OCI-LY7 (cell line): ENCODE measurements around the gene CDK14.

Source experiments
- EZH2phosphoT487 ChIP-seq: fragments of 200-600 bp; sonication (generic); IDR thresholded peaks from 2 replicates; pipeline ENCODE4 v1.6.1; 2018; ENCODE audit warnings: low read depth, borderline replicate concordance, mild to moderate bottlenecking, mixed run types, antibody characterized with exemption, low read length, moderate library complexity, mixed read lengths
- TF ChIP-seq, protein P1 (sequence below): fragments of 200-600 bp; sonication (generic); conservative IDR thresholded peaks from 2 replicates; pipeline ENCODE4 v1.5.1; 2014; ENCODE audit warnings: mild to moderate bottlenecking, antibody characterized with exemption, low read length, moderate library complexity, mixed read lengths

DNA sequence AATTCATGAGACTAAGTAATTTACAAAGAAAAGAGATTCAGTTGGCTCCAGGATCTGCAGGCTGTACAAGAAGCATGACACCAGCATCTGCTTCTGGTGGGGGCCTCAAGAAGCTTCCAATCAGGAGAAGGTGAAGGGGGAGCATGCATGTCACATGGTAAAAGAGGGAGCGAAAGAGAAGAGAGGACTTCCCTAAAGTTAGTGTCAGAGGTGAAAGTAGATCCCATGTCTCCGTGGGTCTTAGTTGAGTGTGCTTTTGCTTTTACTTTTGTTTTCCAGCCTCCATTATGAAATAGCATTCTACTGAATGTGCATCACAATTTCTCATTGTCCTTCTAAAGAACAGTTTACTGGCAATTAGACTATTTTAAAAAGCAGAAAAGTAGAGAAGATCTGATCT, 454.6 kb downstream of the CDK14 start:
- TF ChIP-seq, protein P1, sequence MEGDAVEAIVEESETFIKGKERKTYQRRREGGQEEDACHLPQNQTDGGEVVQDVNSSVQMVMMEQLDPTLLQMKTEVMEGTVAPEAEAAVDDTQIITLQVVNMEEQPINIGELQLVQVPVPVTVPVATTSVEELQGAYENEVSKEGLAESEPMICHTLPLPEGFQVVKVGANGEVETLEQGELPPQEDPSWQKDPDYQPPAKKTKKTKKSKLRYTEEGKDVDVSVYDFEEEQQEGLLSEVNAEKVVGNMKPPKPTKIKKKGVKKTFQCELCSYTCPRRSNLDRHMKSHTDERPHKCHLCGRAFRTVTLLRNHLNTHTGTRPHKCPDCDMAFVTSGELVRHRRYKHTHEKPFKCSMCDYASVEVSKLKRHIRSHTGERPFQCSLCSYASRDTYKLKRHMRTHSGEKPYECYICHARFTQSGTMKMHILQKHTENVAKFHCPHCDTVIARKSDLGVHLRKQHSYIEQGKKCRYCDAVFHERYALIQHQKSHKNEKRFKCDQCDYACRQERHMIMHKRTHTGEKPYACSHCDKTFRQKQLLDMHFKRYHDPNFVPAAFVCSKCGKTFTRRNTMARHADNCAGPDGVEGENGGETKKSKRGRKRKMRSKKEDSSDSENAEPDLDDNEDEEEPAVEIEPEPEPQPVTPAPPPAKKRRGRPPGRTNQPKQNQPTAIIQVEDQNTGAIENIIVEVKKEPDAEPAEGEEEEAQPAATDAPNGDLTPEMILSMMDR = no peak
- TF ChIP-seq EZH2phosphoT487 = no peak
